GM19099 (cell line): ENCODE data around the gene PRKAG2.

Experiments
- POLR2A ChIP-seq: IDR thresholded peaks from 3 replicates; pipeline ENCODE4 v1.6.1; 2011; ENCODE audit warnings: low read depth; ENCODE audit not compliant: insufficient read length; ENCODE audit errors: extremely low read depth

PRKAG2 gene

DNA sequence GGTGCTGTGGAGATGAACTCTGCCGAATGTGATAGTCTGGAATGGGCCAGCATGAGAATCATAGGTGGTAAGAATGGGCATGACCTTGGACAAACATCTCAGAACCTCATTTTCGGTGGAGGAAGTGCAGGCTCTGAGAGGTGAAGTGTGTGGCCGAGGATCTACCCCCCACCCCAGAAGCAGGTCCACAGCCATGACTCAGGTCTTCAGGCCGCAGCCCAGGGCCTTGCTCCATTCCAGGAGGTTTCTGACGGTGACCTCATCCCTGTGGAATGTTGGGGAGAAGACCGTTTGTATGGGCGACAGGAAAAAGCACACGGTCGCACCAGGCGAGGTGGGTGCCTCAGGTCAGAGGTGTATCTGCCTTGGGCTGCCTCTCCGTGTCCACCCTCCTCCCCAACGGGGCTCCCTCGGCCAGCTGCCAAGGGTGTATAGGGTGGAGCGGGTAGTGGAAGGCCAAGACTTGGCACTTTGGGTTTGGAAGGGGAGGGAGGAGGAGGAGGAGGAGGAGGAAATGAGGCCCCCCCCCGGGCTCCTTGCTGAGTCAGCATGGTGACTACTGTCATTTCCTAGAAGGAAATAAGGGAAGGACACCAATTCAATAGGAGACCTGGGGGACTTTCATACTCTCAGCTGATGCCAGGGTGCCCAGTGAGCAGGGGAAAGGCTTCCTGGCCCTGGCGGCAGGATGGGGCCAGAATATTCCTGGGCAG, 189.2 kb downstream of the PRKAG2 start:
- no peak for TF ChIP-seq POLR2A

DNA sequence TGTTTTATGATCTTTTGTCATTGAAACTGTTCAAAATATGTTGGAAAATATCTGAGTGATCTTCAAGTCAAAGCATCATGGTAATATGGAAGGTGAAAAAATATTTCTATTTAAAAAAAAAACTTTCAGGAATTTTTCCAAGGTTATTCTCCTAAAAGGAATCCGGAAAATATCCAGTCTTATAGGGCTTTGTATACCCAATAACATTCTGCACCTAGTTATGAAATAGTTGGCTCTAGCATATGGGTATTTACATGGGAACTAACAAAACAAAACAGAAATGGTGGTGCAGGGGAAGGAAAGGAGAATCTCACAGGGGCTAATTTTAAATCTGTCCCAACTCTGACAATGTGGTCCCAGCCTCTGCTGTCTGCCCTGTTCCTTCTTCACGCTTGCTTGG, 190.1 kb downstream of the PRKAG2 start:
- no peak for TF ChIP-seq POLR2A

DNA sequence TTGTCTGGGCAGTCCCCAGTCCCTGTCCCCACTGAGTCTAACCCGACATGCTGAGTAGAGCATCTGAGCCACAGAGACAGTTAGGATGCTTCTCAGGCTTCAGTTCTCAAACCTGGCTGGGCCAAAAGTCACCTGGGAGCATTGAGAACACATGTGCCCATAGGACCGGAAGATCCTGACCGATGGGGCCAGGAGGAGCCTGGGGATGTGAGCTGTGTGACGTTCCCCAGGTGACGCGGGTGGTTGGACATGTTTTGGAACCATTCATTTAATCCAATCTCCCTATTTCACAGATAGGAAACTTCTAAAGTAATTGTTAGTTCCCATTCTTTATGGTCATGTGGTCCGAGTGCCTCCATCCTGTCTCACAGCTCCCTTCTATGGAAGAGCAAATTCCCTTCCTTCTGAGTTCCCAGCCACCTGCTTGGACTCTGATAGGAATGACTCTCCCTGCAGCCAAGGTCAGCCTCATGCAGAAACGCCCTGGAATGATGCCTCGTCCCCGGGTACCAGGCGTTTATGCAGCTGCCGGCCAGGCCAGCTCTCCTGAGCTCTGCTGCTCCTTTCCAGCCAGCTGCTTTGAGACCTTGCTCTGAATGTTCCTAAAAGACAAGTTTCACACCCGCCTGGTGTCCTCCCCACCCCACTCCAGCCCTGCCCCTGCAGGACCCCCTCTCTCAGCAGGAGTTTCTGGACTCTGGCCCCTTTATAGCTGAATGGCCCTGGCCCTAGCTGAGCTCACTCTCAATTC, 190.7 kb downstream of the PRKAG2 start:
- TF ChIP-seq POLR2A = no peak

DNA sequence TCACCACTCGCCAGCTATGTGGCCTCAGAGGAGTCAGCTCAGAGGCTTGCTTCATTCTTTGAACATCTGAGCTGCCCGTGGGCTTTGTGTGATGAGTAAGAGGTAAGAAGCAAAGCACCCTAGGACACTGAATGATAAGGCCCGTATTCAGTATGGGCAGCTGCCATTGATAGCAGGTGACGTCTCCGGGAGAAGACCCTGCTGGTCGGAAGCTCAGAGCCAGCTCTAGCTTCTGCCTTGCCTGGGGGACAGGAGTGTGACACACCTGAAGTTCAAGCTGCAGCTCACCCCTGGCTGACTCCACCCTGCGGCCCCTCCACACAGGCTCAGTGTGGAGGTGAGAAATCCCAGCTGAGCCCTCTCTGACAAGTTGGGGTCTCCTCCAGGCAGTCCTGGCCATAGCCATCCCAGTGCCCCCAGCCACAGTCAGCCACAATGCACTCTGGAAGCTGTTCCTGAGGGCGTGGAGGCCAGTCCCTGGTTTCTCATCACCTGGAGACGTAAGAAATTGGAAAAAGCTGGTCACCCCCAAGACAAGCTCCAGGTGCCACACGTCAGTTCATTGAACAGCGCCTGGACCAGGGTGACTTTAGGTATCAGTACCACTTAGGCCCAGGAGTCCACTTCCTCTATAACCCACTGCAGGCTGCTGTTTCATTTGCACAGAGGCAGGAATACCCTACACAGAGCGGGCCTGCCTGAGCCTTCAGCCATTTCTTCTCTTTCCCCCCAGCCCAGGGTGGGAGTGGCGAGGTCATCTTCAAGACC, 192.3 kb downstream of the PRKAG2 start:
- TF ChIP-seq POLR2A = no peak

DNA sequence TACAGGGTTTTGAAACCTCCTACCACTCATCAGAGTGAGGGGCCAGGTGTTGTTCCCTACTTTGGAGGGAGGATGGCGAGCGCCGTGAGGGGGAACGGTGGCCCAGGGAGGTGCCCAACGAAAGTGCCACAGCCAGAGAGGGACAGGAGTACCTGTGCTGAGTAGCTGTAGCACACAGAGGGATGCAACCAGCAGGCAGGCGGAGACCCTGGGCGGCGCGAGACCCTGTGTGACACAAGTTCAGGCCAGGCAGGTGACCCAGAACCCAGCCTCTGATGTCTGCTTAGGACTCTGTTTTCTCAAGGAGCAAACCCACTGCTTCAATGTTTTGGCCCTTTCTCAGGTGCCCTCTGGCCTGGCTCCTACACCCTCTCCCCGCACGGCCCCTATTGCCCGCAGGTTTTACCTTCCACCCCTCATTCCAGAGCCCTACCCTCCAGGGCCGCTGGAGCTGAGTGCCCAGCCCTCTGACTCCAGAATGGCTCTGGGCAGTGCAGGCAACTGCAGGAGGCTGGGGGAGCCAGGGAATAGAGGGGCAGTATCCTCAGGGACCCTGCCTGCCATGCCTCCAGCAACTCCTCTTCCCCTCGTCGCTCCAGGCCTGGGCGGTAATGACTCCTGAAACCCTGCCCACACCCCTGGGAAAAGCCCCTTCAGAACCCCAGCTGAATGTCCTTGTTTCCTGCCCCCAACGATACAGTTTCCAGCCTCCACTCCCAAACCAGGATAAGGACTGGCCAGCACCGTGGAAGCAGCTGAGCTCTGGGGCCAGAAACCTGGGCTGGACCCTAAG, 193.1 kb downstream of the PRKAG2 start:
- no peak for TF ChIP-seq POLR2A

DNA sequence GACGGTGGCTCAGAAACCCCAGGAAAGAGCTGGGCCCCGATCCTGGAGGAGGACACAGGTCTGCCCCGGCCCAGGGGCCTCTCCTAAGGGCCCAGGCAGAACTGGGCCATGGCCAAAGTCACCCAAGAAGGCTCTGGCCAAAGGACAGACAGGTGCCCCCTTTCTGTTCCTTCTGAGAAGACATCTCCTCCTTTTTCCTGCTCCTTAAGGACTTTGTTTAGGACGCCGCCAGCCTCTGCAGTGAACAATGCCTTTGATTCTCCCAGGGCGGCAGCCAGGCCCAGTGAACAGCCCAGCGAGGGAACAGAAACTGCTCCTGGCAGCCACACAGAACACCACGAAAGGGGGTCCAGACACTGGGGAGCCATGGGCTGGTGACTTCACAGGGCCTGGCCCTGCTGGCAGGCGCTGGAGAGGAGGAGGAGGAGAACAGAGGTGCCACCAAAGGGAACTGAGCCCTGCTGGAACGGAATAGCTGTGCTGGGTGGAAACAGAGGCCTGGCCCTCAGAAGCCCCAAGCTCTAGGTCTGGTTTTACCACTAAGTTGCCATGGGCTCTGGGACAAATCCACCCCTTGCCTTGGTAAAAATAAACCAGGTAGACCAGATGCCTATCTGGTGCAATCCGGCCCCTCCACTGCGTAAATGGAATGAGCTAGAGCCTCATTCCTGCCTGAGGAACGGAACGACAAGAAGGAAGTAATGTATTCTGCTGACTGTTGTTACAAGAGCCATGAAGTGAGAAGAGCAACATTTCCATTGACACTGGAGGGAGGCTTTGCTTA, 193.9 kb downstream of the PRKAG2 start:
- TF ChIP-seq POLR2A = no peak

DNA sequence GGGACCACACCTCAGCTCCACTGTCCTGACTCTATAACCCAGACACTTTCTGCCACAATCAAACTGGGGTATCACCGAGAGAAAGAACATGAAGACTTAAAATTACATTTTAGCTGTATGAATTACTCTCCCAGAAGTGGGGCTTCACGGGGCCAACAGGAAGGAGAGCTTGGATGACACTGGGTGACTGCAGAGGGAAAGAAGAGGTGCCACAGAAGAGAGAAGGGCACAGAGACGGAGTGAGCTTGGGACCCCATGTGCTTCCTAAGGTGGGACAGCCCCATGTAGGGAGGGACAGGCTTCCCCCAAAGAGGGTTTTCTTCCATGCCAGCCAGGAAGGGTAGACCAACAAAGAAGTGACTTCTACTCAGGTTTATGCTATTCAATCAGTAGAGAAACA, 195.2 kb downstream of the PRKAG2 start:
- no peak for TF ChIP-seq POLR2A

DNA sequence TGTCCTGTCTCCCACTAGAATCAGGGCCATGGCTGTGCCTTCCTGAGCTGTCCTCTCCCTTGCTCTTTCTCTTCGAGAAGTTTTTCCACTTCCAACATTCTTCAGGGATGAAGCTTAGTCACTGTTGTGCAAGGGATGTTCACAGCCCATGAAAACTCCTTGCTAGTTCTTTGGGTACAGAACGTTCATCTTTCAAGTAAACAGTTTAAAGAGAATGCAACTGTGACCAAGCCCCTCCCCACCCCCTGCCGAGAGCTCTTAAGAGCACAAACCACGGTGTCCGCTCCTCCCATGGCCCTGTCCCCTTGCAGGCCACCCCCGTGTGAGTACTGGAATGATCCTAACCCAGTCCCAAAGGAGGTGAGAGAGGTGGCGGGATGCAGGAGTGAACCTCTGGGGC, 196.1 kb downstream of the PRKAG2 start:
- no peak for TF ChIP-seq POLR2A

DNA sequence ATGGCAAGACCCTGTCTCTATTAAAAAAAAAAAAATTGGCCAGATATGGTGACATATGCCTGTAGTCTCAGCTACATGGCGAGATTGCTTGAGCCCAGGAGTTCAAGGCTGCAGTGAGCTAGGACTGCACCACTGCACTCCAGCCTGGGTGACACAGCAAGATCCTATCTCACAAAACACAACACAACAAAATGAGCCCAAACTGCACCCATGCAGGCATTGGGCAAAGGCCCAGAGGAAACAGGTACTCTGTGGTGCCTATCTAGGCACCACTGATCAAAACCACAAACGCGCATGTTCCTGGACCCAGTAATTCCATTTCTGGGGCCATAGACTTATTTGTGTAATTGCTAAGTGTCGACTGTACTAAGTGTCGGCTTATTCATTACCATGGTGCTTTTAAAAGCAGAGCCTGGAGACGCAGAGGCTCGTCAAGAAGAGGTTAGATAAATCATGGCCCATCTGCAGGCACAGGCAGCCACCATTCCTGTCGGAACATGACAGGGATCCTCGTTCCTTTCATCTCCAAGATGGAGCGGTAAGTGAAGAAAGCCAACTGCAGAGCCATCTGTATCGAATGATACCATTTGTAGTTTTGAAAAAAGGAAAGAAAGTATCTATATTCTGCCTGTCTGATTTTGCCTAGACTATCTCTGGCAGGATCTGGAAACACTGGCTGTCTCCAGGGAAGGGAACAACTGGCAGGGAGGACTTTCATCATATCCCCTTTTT, 196.9 kb downstream of the PRKAG2 start:
- TF ChIP-seq POLR2A = no peak

DNA sequence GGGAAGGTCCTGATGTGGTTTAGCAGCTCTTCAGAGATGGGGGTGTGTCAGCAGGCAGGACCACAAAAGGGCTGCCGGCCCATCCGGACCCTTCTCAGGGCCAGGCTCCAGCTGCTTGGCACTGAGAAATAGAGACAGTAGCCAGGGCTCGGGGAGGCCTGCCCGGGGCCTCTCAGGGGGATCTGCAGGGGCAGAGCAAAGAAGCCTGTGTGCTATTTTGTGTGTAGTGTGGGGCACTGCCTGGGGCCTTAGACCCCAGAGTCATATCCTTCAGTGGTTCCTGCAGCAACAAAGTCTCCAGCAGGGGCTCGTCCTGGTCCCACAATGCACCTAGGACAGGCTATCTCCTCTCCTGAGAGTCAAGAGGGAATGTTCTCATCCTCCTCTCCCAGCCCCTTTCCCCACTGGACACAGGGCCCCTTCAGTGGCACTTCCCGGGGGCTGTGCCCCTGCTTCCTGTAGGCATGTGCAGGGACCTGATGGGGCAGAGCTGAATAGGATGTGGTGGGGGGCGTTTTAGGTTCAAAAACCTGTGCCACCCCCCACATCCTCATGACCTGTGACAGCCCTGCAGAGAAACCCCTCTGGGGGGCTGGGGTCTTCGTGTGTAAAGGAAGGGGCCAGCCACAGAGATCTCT, 197.7 kb downstream of the PRKAG2 start:
- TF ChIP-seq POLR2A = no peak

DNA sequence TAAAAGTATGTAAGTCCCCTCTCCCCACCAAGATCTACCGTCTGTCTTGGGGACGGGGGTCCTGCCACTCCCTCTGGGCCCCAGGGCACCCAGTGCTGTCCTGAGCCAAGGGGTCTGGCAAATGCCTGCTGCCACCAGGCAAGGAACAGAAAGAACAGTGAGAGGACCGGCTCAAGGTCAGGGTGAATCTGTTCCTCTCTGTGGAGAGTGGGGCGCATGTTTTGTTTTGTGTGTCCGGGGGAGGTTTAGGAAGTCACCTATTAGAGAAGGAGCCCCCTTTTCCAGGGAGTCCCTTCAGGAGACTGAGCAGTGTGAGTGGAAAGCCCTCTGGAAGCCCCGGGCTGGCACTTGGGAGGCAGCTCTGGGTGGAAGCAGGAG, 198.7 kb downstream of the PRKAG2 start:
- no peak for TF ChIP-seq POLR2A

DNA sequence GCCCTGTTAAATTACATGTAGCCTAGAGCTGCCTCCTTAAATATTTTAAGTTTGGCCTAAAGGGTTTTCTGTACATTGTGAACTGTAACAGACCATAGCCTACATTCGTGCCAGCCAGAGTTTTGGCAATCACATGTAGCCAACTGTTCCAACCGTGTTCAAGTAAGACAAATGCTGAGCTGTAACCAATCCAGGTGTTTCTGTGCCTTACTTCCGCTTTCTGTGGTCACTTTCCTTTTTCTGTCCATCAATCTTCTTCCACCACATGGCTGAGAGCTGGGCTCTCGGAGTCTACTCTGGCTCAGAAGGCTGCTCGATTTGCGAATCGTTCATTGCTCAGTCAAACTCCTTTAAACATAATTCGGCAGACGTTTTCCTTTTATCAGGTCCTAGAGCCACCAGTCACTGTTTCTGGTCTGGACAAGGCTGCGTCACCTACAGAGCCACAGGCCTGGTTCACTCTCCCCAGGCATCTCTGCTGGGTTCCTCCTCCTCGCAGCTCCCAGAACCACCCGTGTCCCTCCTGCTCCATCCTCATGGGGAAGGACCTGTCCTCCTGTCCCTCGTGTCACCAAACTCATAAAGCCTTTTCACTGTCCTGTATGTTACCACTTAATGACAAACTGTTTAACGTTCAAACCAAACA, 199.2 kb downstream of the PRKAG2 start:
- TF ChIP-seq POLR2A = no peak

DNA sequence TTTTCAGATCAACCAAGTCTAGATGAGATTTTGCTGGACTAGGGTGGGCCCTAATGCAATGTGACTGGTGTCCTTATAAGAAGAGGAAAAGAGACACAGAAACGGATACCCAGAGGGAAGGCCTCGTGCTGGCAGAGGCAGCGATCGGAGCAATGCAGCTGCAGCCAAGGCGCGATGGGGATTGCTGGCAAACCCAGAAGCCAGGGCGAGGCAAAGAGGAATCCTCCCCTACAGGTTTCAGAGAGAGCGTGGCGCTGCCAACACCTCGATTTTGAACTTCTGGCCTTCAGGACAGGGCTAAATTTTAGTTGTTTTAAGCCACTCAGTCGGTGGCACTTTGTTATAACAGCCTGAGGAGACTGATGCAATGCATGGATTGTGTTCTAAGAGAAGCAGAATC, 200.2 kb downstream of the PRKAG2 start:
- no peak for TF ChIP-seq POLR2A
